HG03439 (cell line): ENCODE data around the gene ZNF789.
"Not testable (repeated sequence)": the region's sequence is repeated elsewhere in the genome, so short reads cannot be mapped to it uniquely, and the experiment has no call there.

ENCODE experiments used
- ATAC-seq: cut with Tn5 transposase; IDR thresholded peaks from one replicate; pipeline ENCODE4 v1.9.1; 2021; ENCODE audit warnings: mild to moderate bottlenecking, moderate library complexity; ENCODE audit not compliant: unreplicated experiment

The ZNF789 gene

DNA sequence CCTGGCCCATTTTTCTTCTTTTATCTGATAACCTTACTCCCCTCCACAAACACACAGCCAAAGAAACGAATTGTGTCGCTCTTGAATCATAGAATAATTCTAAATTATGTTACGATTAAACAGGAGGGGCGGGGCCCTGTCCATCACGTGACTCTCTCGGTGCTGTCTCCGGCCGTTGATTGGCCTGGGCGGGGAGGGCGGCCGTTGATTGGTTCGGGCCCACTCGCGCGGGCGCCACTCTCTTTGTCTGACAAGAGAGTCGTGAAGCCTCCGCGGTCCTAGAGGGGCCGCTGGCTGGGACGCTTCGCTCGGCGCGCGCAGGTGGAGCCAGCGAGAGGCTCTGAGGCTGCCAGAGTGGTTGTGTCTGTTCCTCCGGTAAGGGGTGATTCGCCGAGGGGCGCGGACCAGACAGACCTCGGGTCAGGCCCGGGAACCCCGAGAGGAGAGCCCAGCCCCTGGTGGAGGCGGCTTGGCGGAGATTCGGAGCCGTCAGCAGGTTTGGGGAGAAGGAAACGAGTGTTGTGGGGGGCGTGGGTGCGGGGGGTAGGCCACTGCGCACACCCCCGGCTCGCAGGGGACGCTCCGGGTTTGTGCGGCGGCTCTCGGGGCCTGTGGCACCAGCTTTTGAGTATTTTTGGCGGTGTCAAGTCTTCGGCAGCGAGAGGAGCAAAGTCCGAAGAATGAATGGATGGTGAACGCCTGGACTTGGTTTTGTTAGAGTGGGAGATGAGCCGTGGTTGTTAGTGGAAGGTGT, at the start of gene ZNF789:
Gene ZNF789, plus strand, starts transcription at position 330 of the 754 bp plus-strand sequence. CDS start 3,567 bp downstream, outside the sequence.
- ATAC-seq = peak; percentile 91

DNA sequence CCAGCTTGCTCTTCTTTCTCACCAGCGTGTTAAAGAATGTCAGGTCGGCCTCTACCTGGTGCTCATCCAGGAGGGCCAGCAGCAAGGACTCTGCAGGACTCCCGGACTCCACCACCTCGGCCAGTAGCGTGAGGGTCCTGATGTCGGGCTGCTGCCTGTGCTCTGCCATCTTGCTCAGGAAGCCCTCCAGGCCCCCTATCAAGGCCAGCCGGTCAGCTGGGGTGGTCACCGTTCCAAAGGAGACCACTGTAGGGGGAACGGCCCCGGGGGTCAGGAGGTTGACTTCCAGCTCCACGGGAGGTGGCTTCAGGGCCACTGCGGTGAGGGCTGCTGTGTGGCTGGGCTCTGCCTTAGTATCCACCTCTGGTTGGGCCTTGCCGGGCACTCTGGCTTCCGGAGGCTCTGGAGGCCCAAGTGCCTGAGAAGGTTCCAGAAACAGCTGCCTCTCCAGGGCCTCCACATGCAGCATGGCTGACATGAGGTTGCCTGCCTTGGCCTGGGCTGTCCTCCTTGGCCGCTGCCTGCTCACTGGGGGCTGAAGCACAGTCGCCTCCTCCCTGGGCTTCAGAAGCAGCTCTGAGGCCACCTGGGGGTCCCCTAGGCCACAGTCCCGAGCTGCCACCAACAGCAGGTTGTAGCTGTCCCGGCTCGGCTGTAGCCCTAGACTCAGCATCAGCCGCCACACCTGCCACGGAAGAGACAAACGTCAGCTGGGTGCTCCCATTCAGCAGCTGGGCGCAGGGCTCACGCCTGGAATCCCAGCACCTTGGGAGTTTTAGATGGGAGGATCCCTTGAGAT, 47.6 kb upstream of the ZNF789 start:
- ATAC-seq = no peak

DNA sequence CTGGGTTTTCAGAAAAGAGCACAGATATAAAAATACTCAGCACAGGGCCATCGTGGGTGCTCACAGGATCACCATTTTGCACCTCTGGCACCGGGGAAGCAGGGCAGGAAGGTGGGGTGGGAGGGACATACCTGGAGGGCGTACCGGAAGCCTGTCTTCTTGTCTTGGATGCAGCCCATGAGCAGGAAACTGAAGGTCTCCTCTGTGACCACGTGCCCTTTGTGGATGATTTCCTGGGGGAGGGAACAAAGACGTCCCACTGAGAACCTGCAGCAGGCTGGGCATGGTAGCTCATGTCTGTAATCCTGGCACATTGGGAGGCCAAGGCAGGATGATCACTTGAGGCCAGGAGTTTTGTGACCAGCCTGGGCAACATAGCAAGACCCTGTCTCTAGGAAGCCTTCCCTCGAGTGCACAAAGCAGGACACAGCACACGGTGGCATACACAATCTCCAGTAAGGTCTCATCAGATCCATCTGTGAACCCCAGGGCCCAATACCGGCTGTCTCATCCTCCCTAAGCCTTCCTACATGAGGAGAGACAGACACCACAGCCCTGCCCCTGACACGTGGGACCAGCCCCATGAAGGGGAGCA, 43.6 kb upstream of the ZNF789 start:
- ATAC-seq = no peak

DNA sequence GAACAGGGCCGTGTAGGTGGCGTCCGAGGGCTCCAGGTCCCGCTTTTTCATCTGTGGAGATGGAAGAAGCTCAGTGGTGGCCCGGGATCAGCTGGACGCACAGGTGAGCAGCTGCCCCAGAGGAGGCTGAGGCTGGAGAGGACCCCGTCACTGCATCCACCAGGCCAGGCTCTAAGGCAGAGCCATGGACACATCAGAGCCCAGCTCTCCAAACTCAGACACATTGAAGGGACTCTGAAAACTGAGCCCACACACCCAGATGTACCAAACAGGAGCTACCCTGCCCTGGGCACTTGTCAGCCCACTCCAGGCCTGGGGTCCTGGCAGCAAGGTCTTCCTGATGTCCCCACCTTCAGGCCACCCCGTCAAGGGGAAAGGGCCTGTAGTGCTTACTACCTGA, 42.9 kb upstream of the ZNF789 start:
- ATAC-seq = no peak

DNA sequence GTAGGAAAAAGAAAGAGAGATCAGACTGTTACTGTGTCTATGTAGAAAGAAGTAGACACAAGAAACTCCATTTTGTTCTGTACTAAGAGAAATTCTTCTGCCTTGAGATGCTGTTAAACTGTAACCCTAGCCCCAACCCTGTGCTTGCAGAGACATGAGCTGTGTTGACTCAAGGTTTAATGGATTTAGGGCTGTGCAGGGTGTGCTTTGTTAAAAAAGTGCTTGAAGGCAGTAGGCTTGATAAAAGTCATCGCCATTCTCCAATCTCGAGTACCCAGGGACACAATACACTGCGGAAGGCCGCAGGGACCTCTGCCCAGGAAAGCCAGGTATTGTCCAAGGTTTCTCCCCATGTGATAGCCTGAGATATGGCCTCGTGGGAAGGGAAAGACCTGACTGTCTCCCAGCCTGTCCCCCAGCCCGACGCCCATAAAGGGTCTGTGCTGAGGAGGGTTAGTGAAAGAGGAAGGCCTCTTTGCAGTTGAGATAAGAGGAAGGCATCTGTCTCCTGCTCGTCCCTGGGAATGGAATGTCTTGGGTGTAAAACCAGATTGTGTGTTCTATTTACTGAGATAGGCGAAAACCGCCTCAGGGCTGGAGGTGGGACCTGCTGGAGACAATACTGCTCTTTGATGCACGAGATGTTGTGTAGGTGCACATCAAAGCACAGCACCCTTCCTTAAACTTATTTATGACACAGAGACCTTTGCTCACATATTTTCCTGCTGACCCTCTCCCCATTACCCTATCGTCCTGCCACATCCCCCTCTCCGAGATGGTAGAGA, 40.7 kb upstream of the ZNF789 start:
- ATAC-seq = not testable (repeated sequence)

DNA sequence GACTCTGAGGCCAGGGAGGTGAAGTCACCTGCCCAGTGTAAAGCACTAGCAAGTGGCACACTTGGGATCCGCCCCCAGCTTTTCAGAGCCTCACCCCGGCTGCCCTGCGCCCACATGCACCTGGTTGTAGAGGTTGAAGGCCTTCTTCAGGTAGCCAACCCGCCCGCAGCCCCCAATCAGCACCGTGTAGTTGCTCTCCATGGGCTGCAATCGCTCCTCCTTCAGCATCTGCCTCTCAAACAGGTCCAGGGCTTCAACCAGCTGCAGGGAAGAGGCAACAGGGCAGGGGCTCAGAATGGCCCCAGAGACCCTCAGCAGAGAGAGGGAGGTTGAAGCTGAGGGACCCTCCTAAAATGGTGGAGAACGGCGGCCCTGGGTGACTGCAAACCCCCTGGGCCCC, 39.5 kb upstream of the ZNF789 start:
- ATAC-seq = no peak

DNA sequence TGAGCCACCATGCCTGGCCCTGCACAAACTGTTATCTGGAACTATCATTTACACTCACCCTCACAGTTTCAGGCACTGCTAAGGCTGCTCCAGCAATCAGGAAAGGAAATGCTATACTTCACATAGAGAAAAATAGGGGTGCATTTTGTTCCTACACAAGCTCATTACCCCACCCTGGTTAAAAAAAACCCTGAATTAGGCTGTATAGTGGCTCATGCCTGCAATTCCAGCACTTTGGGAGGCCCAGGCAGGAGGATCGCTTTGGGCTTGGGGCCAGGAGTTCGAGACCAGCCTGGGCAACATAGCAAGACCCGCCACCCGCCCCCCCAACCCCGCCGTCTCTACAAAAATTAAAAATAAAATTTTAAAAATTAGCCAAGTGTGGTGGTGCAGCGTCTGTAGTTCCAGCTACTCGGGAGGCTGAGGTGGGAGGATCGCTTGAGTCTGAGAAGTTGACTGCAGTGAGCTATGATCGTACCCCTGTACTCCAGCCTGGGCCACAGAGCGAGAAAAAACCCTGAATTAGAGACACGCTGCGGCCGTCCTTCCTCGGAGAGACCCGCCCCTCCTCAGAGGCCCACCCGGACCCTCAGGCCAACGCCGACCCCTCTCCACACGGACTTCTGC, 34.6 kb upstream of the ZNF789 start:
- peak; percentile 1 for ATAC-seq

DNA sequence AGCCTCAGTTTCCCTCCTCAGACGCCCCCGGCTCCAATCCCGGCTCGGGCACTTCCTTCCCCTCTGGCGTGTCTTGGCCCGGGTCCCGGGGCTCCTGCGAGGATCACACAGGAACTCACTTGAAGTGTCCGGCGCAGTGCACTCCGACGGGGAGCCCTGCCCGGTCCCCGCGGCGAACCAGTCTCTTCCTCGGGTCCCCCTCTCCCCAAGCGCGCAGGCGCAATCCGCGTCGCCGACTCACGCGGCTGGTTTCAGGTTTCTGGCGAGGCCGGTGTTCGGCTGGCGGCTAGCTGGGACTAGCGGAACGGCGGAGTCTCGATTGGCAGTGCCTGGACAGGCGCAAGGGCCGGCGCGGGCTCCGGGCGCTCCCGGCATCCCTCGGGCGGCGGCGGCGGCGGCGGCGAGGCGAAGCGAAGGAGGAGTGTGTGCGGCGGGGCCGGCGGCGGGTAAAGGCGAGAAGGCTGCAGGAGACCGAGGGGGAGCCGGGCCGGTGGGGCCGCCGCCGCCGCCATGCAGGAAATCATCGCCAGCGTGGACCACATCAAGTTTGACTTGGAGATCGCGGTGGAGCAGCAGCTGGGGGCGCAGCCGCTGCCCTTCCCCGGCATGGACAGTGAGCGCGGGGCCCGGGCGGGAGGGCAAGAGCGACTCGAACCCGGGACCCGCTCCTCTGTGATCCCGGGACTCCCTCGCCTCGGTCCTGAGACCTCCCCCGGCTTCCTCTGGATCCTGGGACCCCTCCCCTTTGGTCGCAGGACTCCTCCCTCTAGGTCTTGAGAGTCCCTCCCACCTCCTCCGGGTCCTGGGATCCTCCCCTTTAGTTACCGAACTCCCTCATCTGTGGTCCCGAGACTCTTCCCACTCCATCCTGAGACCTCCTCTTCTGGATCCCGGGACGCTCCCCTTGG, 33.9 kb upstream of the ZNF789 start, which contains the start of the genes CPSF4 and PTCD1:
Gene CPSF4, plus strand, starts transcription at position 371 of the 908 bp plus-strand sequence. Its CDS starts 140 bp downstream, at position 511.
Gene PTCD1, minus strand, starts transcription at position 226 of the 908 bp plus-strand sequence. CDS start 3,556 bp downstream, outside the sequence.
- ATAC-seq = peak; percentile 89

DNA sequence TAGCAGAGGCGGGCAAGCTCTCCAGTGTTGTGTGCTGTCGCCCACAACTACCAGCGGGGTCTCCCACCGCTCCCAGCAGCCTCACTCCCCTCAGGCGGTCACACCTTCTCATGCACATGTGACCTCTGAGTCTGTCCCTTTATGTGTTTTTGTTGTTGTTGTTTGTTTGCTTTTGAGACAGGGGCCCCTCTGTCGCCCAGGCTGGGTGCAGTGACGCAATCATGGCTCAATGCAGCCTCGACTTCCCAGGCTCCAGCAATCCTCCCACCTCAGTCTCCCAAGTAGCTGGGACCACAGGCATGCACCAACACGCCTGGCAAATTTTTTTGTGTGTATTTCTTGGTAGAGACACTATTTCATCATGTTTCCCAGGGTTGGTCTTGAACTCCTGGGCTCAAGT, 32.5 kb upstream of the ZNF789 start:
- no peak for ATAC-seq

DNA sequence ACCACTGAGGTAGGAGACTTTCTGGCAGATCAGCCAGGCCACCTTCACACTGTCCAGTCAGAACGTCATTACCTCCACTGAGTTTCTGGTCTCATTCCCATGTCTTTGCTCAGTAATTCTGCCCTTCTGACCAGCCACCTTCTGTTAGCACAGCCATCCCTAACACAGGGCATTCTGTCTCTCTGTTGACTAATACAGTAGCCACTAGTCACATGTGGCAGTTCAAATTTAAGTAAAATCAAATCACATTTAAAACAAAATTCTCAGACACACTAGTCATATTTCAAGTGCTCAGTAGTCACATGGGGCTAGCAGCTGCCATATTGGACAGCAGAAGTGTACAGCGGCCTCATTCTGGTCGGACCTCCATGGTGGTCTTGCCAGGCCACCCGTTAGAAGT, 26.6 kb upstream of the ZNF789 start:
- ATAC-seq = no peak

DNA sequence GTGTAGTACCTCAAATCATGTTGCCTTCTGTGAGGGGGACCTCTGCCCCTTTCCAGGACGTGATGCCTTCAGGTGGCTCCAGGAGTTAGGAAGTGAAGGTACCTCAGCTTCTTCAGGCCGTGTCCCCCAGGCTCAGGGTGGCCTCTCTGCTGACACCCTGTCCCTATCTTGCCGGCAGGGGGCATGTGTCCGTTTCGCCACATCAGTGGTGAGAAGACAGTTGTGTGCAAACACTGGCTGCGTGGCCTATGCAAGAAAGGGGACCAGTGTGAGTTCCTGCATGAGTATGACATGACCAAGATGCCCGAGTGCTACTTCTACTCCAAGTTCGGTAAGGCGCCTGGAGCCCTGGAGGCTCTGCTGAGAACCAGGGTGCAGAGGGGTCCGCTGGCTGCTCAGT, 24.7 kb upstream of the ZNF789 start:
- no peak for ATAC-seq

DNA sequence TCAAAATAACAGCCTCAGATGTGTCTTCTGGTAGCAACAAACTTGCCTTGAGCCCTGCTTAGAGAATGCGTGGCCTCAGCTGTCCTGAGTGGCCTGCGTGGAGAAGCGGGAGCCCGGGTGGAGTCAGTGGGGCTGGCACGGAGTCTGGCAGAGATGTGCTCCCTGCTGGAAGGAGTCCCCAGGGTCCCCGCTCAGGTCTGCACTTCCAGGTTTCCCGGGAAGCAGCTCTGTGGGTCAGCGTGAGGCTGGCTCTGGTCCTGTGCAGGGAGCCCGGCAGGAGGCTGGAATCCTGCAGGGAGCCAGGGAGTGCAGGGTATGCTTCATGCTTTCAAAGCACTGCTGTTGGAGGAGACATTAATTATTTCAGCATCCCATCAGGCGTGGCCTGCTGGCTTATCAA, 23.8 kb upstream of the ZNF789 start:
- ATAC-seq = no peak

DNA sequence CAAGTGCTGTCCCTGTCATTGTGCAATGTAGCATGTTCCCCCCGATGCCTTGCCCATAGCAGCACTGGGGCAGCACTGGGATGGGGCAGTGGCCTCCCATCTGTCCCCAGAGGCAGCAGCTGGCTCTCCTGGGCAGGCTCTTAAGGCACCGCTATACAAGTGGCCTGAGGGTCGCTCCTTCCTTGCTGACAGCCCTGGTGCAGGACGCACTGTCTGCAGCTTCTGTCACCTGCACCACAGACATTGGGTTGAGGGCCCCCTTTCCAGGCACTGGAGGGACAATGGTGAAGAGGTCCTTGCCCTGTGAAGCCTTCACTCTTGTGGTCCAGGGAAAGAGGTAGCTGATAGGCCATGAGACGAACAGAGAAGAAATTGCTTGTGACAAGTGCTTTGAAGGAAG, 23.4 kb upstream of the ZNF789 start:
- no peak for ATAC-seq

DNA sequence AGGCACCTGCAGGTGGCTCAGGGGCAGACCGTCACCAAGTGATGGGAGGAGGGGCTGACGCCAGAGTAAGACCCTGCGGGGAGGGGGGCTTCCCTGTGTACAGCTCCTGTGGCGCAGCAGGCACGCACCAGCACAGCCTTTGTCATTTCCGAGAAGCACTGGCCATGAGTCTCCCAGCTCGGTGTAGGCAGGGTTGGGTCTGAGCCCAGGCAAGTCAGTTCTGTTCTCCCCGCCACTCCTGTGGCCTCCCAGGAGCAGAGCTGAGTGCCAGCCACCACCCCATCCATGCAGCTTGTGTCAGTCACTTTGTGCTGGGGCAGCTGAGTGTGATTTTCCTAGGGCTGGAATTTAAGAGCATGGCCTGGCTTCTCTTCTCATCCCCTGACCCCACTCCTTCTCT, 20.8 kb upstream of the ZNF789 start:
- ATAC-seq = no peak

DNA sequence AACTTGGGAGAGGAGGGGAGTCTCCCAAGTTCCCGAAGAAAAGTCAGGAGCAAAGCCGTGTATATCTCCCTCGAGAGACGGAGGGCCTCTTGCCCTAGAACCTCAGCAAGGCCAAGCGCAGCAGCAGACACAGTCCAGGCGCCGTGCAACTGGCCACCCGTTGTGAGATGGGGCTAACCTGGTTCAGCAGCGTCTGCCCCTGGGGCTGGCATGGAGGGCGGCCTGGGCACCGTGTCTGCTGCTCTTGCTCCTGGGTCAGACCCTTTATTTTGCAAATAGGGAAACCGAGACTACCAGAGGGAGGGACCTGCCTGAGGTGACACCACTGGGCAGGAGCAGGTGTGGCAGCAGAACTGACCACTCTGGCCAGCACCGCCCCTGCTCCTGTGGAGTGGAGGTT, 20.1 kb upstream of the ZNF789 start:
- ATAC-seq = no peak

DNA sequence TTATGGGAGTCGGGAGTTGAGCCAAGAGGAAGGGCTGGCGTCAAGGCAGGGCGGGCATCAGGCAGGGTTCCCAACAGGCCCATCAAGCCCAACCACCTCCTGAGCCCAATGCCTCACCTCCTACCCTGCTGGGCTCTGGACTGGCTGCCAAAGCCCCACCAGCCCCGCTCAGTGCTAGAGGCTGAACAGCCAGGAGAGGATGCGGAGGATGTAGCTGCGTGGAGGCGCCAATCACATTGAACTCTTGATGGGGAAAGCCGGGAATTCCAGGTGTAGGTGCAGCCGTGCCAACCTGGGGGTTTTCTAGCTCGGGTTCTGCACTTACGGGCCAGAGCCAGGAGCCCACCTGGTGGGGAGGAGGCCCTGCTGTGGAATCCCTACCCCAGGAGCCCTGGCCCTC, 19.6 kb upstream of the ZNF789 start:
- no peak for ATAC-seq

DNA sequence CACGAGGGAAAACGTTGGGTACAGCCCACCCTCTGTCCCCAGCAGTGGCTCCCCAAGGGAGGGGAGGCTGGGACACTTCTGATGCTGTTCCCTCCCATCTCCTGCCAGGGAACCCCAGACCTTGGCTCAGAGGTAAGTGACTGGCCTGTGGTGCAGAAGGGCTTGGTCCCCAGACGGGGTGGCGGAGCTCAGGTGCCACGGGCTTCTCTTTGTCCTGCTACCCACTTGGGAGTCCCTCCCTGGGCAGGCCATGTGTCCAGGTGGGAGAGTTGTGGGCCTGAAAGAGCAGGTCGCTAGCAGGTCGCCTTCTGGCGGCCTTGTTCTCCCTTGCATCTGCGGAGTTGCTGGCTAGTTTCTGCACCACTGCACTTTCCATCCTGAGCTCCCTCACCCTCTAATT, 16.8 kb upstream of the ZNF789 start:
- ATAC-seq = no peak

DNA sequence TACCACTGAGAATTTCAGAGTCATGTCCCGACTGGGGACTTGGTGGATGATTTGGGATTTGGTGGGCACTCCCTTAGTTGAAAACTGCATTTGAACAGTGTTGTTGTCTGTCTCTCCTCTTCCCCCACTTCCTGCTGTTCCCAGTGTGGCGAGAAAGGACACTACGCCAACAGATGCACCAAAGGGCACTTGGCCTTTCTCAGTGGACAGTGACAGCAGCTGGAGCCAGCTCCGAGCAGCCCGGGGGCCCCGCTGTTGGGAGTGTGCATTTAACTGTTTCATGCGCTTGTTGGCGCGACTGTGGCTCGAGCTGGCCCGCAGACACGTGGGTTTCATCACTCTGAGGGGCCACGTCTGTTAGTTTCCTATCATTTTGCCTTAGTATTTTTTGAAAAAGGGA, 16.4 kb upstream of the ZNF789 start:
- no peak for ATAC-seq

DNA sequence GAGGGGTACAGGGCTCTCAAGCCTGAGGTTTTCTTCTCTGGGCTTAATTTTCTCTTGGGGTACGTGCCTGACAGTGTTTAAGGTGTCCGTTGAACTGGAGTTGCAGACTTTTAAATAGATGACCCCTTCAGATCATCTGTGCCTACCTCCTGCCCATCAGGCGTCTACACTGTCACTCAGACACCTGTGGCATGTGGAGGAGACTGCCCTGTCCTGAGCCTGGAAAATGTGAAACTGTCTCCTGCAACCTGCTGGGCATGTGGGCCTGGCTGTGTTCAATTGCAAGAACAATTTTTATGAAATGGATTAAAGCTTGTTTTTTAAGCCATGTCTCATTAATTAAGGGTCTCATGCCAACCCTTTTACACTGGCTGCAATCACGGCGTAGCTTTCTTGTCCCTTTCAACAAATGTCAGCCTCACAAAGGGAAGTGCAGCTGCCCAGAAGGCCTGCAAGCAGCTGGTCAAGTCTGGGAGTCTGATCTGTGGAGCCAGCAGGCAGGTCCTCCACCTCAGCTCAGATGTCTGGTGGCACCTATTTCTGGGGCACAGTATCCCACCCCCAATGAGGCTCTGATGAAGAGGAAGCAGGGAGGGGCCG, 15.5 kb upstream of the ZNF789 start:
- no peak for ATAC-seq
